ENCODE data around the gene ZCCHC3.
"Not testable (repeated sequence)": the region's sequence is repeated elsewhere in the genome, so short reads cannot be mapped to it uniquely, and the experiment has no call there.

Gene ZCCHC3

DNA sequence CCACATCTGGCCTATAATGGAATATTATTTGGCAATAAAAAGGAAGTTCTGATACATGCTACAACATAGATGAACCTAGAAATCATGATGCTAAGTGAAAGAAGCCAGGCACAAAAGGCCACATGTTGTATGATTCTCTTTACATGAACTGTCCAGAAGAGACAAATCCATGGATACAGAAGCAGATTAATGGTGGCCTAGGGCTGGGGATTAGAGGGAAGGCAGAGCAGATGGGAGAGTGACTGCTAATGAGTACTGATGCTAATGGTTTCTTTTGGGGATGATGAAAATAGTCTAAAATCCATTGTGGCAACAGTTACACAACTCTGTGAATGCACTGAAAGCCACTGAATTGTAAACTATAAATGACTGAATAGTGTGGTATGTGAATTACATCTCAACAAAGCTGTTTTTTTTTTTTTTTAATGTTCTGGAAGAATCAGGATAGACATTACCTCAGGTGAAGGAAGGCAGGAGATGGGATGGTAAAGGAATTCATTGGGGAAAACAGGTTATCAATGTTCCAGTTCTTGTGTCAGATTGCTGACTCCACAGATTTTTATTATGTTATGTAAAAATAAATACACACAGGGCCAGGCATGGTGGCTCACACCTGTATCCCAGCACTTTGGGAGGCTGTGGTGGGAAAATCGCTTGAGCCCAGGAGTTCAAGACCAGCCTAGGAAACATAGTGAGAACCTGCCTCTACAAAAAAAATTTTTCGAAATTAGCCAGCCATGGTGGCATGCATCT lies 19.1 kb downstream of the ZCCHC3 start:
- no peak for DNase-seq

DNA sequence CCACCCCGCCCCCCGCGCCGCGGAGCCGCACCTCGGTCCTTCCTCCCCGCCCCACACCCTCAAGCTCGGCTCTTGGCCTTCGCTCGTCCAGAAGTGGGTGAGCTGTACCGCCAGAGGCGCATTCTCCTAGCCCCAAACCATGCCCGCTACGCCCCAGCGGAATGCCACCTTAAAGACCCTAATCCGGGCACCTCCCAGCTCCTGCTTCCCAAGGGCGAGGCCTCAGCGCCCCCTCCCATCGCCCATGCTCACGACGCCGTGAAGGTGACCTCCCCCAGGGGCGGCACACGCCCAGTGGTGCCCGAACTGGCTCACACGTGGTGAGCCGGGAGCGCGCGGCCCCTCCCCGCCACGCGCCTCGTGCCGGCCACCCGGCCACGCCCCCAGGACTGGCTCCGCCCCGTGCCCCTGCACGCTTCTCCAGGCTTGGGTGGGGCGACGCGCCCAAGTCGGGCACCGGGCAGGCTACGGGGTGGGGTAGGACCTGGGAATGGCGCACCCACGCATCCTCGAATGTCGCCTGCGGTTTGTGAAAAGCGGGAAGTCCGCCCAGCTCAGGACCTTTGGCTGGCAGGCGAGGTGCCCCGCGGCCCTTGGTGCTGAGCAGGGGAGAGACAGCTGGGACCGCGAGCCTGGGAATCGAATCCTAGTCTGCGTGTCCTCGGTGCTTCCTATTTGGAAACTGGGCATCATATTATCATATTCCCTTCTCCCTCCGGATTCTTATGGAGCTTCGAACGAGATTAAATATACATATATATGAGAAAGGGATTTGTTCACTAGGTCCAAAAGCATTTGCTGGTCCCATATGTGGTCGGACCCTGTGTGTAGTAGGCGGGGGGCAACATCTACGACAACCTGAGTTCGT lies 27.0 kb downstream of the ZCCHC3 start:
- peak; percentile 78 for DNase-seq

DNA sequence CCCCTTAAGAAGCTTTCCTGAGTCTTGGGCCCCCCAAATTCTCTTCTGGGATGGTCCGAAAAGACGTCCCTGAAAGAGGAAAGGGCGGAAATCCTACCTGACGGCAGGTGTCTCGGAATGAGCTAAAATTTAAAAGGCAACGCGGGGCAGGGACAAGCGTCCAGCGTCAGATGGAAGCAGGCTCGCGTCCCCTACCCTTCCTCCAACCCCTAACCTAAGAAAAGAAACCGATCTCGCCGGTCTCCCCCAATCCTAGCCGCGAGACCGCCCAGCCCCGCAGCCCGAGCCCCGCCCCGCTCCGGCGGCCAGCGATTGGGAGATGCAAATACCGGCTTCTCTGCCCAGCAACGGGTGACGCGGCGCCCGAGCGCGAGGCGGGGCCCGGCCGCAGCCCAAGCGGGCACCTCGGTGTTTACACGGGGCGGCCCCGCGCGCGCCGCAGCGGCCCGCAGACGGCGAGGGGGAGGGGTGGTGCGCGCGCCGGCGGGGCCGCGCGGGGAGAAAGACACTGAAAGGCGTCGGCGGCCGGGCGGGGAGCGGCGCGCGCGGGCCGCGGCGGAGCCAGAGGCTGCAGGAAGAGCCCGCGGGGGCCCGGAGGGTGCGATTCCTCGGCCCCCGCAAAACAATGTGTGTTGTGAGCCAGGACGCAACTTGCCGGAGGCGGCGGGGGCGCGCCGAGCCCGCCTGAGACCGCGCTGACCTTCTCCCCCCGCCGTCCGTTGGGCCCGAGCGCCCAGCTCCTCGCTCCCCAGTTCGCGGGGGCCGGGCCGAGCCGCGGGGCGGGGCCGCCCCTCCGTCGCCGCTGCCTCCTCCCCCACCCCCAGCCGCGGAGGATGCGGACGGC lies 27.9 kb downstream of the ZCCHC3 start, which contains the start of gene SOX12:
SOX12 (plus strand) TSS at position 508 of the 844 bp plus-strand sequence. CDS start 373 bp downstream, outside the sequence.
- peak; percentile 96 for DNase-seq

DNA sequence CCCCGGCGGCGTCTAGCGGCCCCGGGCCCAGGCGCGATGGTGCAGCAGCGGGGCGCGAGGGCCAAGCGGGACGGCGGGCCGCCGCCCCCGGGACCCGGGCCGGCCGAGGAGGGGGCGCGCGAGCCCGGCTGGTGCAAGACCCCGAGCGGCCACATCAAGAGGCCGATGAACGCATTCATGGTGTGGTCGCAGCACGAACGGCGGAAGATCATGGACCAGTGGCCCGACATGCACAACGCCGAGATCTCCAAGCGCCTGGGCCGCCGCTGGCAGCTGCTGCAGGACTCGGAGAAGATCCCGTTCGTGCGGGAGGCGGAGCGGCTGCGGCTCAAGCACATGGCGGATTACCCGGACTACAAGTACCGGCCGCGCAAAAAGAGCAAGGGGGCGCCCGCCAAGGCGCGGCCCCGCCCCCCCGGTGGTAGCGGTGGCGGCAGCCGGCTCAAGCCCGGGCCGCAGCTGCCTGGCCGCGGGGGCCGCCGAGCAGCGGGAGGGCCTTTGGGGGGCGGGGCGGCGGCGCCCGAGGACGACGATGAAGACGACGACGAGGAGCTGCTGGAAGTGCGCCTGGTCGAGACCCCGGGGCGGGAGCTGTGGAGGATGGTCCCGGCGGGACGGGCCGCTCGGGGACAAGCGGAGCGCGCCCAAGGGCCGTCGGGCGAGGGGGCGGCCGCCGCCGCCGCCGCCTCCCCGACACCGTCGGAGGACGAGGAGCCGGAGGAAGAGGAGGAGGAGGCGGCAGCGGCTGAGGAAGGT lies 28.7 kb downstream of the ZCCHC3 start:
- peak; percentile 36 for DNase-seq

DNA sequence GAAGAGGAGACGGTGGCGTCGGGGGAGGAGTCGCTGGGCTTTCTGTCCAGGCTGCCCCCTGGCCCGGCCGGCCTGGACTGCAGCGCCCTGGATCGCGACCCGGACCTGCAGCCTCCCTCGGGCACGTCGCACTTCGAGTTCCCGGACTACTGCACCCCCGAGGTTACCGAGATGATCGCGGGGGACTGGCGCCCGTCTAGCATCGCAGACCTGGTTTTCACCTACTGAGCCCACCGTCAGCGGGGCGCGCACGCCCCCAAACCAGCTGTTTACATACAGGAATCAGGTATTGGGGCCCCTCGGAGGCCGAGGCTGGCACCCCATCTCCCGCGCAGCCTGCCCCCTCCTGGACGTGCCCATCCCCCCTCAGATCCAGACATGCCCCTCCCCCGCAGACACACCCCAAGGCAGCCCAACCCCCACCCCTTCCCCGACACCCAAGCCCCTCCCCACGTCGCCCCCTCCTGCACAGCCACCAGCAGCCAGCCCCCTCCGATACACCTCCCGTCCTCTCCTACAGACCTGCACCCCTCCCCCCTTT lies 29.3 kb downstream of the ZCCHC3 start:
- DNase-seq, result no peak

DNA sequence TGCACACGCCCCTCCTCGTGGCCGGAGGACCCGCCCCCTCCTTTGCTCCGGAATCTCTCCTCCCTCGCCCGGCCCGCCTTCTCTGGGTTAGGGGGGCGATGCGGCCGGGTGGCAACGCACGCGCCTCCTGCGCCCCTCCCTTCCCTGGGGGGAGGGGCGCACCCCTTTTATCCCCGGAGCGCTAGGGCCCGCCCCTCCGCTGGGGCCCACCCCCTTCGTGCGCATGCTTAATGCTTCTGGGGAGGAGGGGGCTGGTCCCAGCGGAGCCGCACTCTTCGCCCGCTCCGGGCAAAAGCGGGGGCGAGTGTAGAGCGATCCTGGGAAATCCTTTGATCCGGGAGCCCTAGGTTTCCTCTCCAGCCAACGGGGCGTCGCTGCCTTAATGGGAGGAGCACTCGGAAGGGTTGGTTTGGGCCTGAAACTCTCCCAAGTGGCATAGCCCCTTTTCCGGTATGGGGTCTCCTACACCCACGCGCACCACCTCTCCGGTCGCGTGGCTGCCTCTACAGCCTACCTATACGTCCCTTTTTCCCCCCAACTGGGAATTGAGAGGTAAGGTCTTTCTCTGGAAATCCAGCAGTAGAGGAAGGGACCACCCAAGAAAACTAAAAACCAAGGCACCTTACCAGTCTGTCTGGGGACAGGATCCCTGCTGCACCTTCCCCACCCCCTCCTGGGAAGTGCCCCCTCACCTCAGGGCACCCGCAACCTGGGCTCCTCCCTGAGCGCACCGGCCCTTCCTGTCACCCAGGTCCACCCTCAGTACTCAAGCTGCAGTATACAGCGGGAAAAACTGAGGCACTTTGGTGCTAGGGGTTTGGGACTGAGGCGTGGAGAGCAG lies 30.0 kb downstream of the ZCCHC3 start:
- DNase-seq, result peak; percentile 42

DNA sequence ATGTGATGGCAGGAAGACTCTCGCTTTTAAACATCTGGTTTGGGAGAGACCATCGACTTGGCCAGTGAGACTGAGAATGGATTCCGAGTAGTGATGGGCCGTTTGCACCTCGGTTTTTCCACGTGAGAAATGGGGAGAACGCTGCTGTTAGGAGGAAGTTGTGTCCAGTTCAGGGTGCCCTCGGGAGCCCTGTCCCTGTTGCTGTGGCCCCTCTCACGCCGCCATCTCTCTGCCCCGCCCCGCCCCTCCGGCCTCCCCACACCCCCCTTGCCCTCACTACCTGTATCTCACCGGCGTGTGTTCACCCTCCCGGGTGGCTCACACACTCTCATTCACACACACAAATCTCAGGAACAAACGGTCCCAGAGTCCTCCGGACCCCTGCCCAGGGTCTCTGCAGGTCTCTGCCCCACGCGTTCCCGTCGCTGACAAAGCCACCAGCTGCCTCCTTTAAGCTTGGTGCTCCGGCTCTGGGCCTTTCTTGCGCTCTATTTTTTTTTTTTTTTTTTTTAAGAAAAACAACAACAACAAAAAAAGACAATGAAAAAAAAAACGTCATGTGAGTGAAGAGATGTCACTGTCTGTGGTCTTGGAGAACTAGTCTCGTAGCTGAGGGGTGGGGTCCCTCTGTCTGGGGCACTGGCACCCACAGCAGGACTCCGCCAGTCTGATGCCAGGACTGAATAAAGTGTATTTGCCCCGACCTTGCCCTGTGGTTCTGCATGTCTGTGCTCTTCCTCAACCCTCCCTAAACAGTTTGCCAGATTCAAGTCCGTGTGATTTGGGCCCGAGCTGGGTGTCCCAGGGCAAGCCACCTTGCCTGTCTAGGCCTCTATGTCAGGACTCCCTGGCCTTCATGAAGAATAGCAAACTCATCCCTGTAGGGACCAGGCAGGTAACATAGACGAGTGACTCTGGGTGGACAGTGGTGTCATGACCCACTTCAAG lies 30.9 kb downstream of the ZCCHC3 start:
- no peak for DNase-seq

DNA sequence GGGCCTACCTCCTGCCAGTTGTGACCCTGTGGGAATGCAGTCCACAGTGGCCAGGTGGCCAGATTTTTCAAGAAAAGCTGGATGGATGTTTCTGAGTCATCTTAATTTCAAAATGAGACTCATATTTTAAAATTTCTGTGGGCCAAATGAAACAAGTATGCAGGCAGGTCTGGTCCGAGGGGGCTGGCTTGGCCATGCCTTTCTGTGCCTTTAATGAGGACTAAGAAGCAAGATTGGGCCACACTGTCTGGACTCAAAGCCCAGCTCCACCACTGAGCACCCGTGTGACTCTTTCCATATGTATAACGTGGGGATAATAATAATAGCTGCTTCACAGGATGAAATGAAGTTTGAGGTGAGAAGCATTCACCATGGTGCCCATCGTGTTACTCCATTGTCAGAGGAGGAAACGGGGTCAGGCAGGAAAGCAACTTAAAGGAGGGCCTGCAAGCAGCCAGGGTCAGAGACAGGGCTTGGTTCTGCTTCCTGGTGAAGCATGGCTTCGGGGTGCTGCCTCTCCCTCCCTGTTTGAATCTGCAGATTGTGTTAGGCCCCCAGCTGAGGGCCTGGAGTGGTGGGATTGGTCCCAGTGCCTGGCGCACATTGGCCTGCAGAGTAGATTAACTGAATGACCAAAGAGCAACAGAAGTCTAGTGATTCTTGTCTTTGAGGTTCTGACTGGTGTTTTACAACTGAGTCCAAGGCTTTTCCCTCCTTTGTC lies 31.8 kb downstream of the ZCCHC3 start:
- DNase-seq, result no peak

DNA sequence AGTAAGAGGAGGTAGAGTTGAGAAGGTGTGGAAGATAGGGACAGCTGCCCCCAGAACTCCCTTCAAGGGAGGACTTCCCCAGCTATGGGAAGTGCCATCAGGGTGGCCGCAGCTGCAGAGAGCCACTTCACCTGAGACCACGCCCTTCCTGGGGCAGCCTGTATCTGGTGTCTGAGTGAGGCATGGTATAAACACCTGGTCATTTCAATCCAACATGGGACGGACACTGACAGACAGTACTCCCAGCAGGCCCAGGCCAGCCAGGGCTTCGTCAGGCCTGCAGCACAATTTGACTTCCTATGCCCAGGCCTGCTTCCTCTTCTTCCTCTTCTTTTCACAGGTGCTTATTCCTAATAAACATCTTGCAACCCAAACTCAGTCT lies 32.5 kb downstream of the ZCCHC3 start:
- DNase-seq, result no peak

DNA sequence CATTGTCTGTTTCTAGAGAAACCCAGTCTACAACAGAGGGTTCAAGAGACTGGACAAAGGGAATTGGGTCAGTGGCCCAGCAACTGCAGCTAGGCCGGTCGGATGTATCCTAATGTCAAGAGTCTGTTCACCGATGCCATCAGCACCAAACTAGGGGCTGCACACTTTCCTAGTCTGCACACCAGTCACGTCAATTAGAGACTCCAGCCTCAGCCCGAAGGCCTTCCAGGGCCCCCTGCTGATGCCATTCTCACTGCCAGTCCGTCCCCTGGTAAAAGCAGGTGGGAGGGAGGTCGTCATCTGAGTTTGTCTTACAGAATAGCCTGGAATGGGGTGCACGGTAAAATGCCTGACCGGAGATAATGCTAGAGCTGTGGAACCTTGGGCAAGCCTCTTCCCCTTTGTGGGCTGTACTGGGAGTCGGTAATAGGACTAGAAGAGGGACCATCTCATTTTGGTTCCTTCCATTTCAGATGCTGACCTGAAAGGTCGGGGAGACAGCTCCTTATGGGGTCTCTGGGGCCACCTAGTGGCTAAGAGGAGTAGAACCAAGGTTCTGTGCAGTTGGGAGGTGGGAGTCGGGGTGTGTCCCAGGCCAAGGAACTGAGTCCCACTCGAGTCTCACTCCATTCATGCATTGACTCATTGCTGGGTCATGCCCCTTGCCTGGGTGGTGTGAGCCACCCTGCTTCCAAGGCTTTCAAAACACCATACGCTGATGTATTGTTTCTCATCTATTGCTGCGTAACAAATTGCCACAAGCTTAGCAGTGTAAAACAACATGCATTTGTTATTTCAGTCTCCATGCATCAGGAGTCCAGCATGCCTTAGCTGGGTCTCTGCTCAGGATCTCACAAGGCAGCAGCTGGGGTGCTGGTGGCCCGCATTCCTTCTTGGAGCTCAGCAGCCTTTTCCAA lies 33.1 kb downstream of the ZCCHC3 start:
- DNase-seq, result no peak

DNA sequence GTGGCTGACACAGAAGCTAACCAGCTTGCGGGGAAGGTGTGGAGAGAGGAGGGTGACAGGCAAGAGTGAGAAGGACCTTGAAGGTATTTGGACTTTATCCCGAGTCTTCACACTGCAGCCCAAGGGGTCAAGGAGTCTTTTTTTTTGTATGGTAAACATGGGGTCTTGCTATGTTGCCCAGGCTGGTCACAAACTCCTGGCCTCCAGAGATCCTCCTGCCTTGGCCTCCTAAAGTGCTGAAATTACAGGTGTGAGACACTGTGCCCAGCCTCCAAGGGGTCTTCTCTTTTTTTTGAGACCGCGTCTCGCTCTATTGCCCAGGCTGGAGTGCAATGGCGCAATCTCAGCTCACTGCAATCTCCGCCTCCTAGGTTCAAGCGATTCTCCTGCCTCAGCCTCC lies 37.2 kb downstream of the ZCCHC3 start:
- DNase-seq, result no peak

DNA sequence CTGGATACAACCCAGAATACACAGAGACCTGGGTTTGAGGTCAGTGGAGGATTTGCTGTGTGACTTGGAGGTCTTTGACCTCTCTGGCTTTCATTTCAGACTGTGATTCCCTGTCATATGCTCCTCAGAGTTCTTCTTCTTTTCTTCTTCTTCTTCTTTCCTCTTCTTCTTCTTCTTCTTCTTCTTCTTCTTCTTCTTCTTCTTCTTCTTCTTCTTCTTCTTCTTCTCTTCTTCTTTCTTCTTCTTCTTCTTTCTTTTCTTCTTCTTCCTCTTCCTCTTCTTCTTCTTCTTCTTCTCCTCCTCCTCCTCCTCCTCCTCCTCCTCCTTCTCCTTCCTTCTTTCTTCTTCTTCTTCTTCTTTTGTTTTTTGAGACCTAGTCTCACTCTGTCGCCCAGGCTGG lies 38.7 kb downstream of the ZCCHC3 start:
- not testable (repeated sequence) for DNase-seq

DNA sequence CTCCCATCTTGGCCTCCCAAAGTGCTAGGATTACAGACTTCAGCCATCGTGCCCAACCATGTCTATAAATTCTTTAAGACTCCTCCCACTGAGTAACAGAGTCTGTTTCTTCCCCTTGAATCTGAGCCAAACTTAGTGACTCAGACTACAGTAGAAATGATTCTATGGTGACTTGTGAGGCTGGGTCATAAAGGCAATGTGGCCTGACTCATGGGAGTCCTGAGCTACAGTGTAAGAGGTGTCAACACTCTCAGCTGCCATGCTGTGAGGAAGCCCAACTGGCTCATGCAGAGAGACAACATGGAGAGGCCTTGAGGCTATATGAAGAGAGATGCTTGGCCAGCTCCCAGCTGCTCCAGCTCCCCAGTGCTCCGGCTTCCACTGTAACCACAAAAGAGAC lies 44.3 kb downstream of the ZCCHC3 start:
- DNase-seq, result no peak

DNA sequence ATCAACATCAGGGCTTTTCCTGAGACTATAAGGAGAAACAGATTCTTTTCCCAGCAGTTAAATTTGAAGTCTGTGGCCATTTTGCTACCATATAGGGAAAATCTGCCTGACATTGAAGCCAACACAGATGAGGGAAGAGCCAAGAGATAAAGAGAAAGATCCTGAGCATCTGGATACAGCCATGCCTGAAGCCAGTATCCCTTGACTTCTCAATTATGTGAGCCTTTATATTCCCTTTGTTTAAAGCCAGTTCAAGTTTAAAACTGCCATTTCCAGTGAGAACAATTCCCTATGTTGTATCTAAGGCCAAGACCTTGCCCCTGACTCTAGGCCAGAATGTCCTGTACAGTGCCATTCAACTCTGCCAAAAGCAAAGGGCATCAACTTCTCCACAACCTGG lies 45.7 kb downstream of the ZCCHC3 start:
- DNase-seq, result no peak

DNA sequence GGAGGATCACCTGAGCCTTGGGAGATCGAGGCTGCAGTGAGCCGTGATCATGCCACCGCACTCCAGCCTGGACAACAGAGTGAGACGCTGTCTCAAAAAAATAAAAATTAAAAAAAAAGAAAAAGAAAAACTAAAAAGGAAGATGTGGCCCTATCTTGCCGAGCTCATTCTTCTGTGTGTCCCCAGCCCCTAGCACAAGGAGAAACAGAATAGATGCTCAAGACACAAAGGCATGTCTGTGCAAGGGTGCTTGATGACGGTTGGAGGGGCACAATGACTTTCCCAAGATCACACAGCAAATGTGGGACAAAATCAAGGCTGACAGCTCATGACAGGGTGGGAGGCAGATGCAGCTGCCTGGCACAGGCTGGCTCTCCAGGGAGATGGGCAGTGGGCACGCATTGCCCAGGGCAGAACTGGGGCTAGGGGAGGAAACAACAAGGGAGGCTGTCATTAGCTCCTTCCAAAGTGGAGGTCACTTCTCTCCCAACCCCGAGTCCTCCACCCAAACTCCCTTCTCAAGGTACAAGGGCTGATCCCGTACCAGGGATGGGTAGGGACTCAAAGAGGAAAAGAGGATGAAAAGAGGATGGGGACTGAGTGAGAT lies 48.8 kb downstream of the ZCCHC3 start:
- DNase-seq, result no peak

DNA sequence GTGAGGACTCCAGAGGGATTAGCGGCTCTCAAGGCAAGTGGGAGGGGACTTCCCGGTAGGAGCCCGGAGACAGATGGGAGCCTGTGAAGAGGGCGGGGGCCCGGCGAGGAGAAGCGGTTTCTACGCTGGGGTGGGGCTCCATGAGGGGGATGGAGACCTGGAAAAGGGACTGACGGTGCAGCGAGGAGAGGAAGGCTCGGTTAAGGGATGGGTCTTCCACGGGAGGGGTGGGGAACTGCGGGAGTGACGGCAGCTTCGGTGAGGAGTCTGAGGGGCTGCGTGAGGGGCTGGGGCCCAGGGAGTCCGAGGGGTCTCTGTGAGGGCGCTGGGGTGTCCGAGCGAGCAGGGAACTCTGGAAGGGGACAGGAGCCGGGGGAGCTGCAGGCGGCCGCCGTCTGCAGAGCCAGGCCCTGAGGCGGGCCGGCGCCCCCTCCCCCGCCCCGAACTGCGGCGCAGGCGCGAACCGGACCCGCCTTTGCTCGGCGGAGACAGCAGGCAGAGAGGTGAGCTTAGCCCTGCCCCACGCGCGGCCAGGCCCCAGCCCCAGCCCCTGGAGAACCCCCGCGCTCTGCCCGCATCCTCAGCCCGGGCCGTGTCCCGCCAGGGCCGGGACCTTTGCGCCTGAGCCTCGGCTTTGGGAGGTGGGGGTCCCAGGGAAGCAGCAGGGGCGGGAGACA lies 49.4 kb downstream of the ZCCHC3 start, which contains the start of gene NRSN2:
NRSN2 (plus strand) TSS at position 472 of the 677 bp plus-strand sequence. CDS start 2,533 bp downstream, outside the sequence.
- DNase-seq, result peak; percentile 23

DNA sequence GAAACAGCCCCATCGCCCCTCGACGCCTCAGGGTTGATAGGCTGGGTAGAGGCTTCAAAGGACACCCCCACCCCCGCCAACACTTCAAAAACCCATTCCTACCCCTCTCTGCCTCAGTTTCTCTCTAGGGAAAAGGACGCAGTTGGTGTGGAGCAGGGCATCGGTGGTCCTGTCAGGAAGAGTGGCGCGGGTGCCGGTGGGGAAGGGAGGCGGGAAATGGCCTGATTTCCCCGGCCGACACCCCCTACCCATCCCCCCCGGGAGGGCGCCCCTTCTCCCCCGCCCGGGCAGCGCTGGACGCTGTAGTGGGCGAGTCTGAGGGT lies 49.9 kb downstream of the ZCCHC3 start:
- no peak for DNase-seq

Data from activated gamma-delta T cell (primary cell).